ENCODE measurements around the gene CBFB. TPM values are rescaled to one million over a fixed set of nuclear protein-coding genes. Genes with fewer than 3 reads are reported as not detected.

The CBFB gene
- total RNA-seq, 4 donors from 2014 or later = 19.7 to 106 (median 33.1) TPM

- no peak for TF ChIP-seq POLR2A (IDR thresholded peaks at IDR 0.05)
- H3K36me3 ChIP-seq = peaks cover 0 to 17% (median 7%) of the 10 kb centered on the region in 4 donors
- in situ Hi-C loops (cut with MboI; ENCODE audit: low pct_ligation_motif_present in 1 of 4, low pct_unique_long_range_greater_than_20kb in 1 of 4, low sequenced_read_pairs in 3 of 4) (no loop called here), intact Hi-C loops (cut with DNase I; ENCODE audit: low total_unique reads) (no loop called here)
- no peak for DNase-seq
- H3K9me3 ChIP-seq = no peaks in the 10 kb centered on the region
- no peaks in the 10 kb centered on the region for H3K27me3 ChIP-seq
- no peaks in the 10 kb centered on the region for H3K4me1 ChIP-seq
- 99% methylated on average over 3 of the region's 3 CpGs; no CpG with 5 or more reads in 1 of the 2 donors for WGBS, 2 donors (ENCODE audit: low coverage in 1 of 2)
- no peak overlapping the region for H3K27ac ChIP-seq
- H3K4me3 ChIP-seq = no peak overlapping the region
Observed at GRCh38 chr16:67129422-67129821, 100.5 kb downstream of the CBFB start.

GRCh38 chr16:67137605-67138004 lies 108.7 kb downstream of the CBFB start:
- in situ Hi-C loops (cut with MboI; ENCODE audit: low pct_ligation_motif_present in 1 of 4, low pct_unique_long_range_greater_than_20kb in 1 of 4, low sequenced_read_pairs in 3 of 4) = no loop called here
- 68% methylated on average over 3 of the region's 3 CpGs; no CpG with 5 or more reads in 1 of the 2 donors for WGBS, 2 donors (ENCODE audit: low coverage in 1 of 2)
- DNase-seq = no peak
- no peak for TF ChIP-seq POLR2A (IDR thresholded peaks at IDR 0.05)
- no peak for TF ChIP-seq EP300 (IDR thresholded peaks at IDR 0.05; ENCODE audit: low read depth)
- TF ChIP-seq POLR2AphosphoS5 (IDR thresholded peaks at IDR 0.05) = no peak
- TF ChIP-seq CTCF (IDR thresholded peaks at IDR 0.05) = no peak
- Histone ChIP-seq H3K4me3 (no peak overlapping the region), H3K36me3 (peaks cover 0 to 59% (median 27%) of the 10 kb centered on the region in 4 donors), H3K27me3 (no peaks in the 10 kb centered on the region), H3K4me1 (no peaks in the 10 kb centered on the region), H3K9me3 (no peaks in the 10 kb centered on the region), H3K27ac (no peak overlapping the region)
- intact Hi-C loops (cut with DNase I; ENCODE audit: low total_unique reads) = no loop called here

- Histone ChIP-seq H3K9me3 (no peaks in the 10 kb centered on the region), H3K36me3 (peaks cover 0 to 63% (median 20%) of the 10 kb centered on the region in 4 donors), H3K27ac (no peak overlapping the region), H3K4me1 (no peaks in the 10 kb centered on the region), H3K4me3 (no peak overlapping the region), H3K27me3 (no peaks in the 10 kb centered on the region)
- 99% methylated on average over 13 of the region's 13 CpGs; no CpG with 5 or more reads in 1 of the 2 donors for WGBS, 2 donors (ENCODE audit: low coverage in 1 of 2)
- intact Hi-C loops (cut with DNase I; ENCODE audit: low total_unique reads) = no loop called here
- in situ Hi-C loops (cut with MboI; ENCODE audit: low pct_ligation_motif_present in 1 of 4, low pct_unique_long_range_greater_than_20kb in 1 of 4, low sequenced_read_pairs in 3 of 4) = no loop called here
- no peak for DNase-seq
- no peak for TF ChIP-seq EP300 (IDR thresholded peaks at IDR 0.05; ENCODE audit: low read depth)
- TF ChIP-seq CTCF (IDR thresholded peaks at IDR 0.05) = no peak
- TF ChIP-seq POLR2A (IDR thresholded peaks at IDR 0.05) = no peak
- TF ChIP-seq POLR2AphosphoS5 (IDR thresholded peaks at IDR 0.05) = no peak
Observed at GRCh38 chr16:67141391-67141790, 112.4 kb downstream of the CBFB start.

- intact Hi-C loops (cut with DNase I; ENCODE audit: low total_unique reads) (no loop called here), in situ Hi-C loops (cut with MboI; ENCODE audit: low pct_ligation_motif_present in 1 of 4, low pct_unique_long_range_greater_than_20kb in 1 of 4, low sequenced_read_pairs in 3 of 4) (no loop called here)
- H3K27ac ChIP-seq = no peak overlapping the region
- H3K4me3 ChIP-seq = no peak overlapping the region
- no peaks in the 10 kb centered on the region for H3K4me1 ChIP-seq
- H3K36me3 ChIP-seq = peaks cover 0 to 65% (median 18%) of the 10 kb centered on the region in 4 donors
- no peak for DNase-seq
- no peaks in the 10 kb centered on the region for H3K27me3 ChIP-seq
- WGBS, 2 donors (ENCODE audit: low coverage in 1 of 2) = 83% methylated on average over 5 of the region's 9 CpGs; no CpG with 5 or more reads in 1 of the 2 donors
- H3K9me3 ChIP-seq = no peaks in the 10 kb centered on the region
- TF ChIP-seq POLR2AphosphoS5 (IDR thresholded peaks at IDR 0.05) = no peak
- no peak for TF ChIP-seq POLR2A (IDR thresholded peaks at IDR 0.05)
- TF ChIP-seq CTCF (IDR thresholded peaks at IDR 0.05) = no peak
- no peak for TF ChIP-seq EP300 (IDR thresholded peaks at IDR 0.05; ENCODE audit: low read depth)
Observed at GRCh38 chr16:67142342-67142741, 113.4 kb downstream of the CBFB start.

- Histone ChIP-seq H3K4me3 (no peak overlapping the region), H3K4me1 (peaks cover 0 to 3% (median 1%) of the 10 kb centered on the region in 4 donors), H3K27ac (no peak overlapping the region), H3K36me3 (peaks cover 0 to 64% (median 14%) of the 10 kb centered on the region in 4 donors), H3K9me3 (no peaks in the 10 kb centered on the region), H3K27me3 (peaks cover 5% of the 10 kb centered on the region)
- TF ChIP-seq POLR2AphosphoS5 (IDR thresholded peaks at IDR 0.05) (no peak), CTCF (IDR thresholded peaks at IDR 0.05) (no peak), POLR2A (IDR thresholded peaks at IDR 0.05) (no peak), EP300 (IDR thresholded peaks at IDR 0.05; ENCODE audit: low read depth) (no peak)
- WGBS, 2 donors (ENCODE audit: low coverage in 1 of 2) = 91% methylated on average over 2 of the region's 2 CpGs; no CpG with 5 or more reads in 1 of the 2 donors
- DNase-seq = no peak
- in situ Hi-C loops (cut with MboI; ENCODE audit: low pct_ligation_motif_present in 1 of 4, low pct_unique_long_range_greater_than_20kb in 1 of 4, low sequenced_read_pairs in 3 of 4) = no loop called here
- intact Hi-C loops (cut with DNase I; ENCODE audit: low total_unique reads) = no loop called here
Observed at GRCh38 chr16:67144943-67145342, 116.0 kb downstream of the CBFB start.

Data from transverse colon (tissue), 4 donors.